ENCODE measurements around the gene HPS5.

Gene HPS5

DNA sequence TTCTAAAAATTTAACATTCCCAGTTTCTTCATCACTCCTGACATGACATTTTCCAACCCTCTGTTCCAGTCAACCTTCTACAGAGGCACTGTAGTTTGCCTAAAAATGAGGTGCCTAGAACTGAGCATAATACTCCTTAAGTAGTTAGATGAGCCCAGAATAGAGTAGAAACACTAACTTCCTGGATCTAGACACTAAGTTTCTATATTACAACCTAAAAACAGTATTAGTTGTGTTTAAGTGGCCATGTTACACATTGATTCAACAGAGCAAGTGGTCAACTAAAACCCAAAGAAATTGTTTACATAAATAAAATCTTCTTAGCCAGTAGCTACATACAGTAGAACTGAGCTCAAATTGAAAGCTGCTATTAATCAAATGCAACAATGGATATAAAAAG, 1.3 kb downstream of the HPS5 start:
- no peak for DNase-seq

GRCh38 chr11:18319914-18320313, 2.0 kb downstream of the HPS5 start:
- DNase-seq = no peak

- DNase-seq = no peak
Observed at GRCh38 chr11:18317551-18317950, 4.4 kb downstream of the HPS5 start.

- DNase-seq = no peak
Observed at GRCh38 chr11:18315893-18316292, 6.0 kb downstream of the HPS5 start.

GRCh38 chr11:18314784-18315523, 7.0 kb downstream of the HPS5 start:
- no peak for DNase-seq

DNA sequence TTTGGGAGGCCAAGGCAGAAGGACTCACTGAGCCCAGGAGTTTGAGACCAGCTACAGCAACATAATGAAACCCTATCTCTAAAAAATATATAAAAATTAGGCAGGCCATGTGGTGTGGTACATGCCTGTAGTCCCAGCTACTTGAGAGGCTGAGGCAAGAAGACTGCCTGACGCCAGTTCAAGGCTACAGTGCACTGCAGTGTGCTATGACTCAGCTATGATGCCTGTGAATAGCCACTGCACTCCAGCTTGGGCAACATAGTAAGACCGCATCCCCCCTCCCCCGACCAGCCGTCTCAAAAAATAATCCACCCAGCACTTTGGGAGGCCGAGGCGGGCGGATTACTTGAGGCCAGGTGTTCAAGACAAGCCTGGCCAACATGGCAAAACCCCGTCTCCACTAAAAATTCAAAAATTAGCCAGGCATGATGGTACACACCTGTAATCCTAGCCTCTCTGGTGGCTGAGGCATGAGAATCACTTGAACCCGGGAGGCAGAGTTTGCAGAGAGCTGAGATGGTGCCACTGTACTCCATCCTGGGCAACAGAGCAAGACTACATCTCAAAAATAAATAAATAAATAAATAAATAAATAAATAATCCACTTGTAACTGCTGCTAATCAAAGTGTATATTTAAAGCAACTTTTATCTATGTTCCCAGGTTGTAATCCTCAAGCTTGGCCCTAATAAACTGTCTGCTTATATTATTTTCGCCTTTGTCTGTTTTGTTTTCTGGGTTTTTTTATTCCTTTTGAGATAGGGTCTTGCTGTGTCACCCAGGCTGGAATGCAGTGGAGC, 7.8 kb downstream of the HPS5 start:
- DNase-seq = no peak

DNA sequence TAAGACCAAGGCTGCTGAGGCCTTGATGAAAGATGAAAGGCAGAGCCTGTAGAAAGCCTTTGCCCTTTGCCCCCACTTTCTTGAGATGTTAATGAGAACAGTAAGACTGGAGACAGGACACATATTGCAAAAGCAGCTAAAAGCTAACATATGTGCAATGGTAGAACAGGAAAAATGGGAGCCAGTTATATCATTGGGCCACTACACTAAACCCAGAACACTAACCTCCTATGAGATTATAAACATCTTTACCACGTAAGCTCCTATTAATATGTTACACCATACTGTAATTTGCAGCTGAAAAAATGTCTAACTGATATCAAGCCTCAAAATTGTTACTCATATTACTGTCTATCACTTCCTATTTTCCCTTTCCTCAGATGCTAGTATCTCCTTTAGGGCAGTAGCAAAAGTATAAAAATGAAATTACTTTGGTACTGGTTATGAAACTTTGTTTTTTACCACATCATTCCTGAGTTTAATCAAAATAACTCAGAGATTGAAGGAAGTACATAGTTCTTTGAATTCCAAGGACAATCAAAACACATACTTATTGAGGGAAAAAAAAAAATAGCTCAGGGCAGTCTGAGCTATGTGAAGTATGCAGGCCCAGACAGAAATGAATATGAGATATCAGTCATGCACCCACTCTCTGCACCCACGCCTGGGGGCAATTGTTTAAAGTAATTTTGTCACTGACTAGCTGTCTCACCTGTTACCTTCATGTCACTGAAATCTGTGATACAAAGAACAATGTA, 9.1 kb downstream of the HPS5 start:
- DNase-seq = peak; percentile 49

DNA sequence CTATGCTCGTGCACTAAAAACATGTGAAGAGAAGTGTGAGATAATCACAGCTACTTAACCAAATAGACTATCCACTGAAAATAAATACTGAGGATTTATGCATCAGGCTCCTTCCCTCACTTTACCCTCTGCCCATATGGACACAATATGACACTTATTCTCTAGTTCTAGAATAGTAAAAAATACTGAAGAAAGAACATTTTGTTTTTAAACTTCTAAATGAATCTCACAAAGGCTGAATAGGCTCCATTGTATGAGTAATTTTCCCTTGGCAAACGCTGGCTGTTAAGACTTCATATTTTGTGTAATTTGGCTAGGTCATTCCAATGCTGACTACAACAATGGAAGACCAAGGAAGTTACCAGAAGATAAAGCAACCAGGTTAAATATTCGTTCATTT, 9.9 kb downstream of the HPS5 start:
- DNase-seq = no peak

GRCh38 chr11:18310800-18311340, 11.1 kb downstream of the HPS5 start:
- no peak for DNase-seq

- no peak for DNase-seq
Observed at GRCh38 chr11:18309691-18310090, 12.2 kb downstream of the HPS5 start.

GRCh38 chr11:18308242-18308641, 13.7 kb downstream of the HPS5 start:
- no peak for DNase-seq

GRCh38 chr11:18307461-18308139, 14.3 kb downstream of the HPS5 start:
- no peak for DNase-seq

GRCh38 chr11:18304745-18305144, 17.2 kb downstream of the HPS5 start:
- no peak for DNase-seq

- no peak for DNase-seq
Observed at GRCh38 chr11:18299721-18300120, 22.2 kb downstream of the HPS5 start.

- no peak for DNase-seq
Observed at GRCh38 chr11:18295316-18295715, 26.6 kb downstream of the HPS5 start.

- no peak for DNase-seq
Observed at GRCh38 chr11:18294862-18295261, 27.1 kb downstream of the HPS5 start.

DNA sequence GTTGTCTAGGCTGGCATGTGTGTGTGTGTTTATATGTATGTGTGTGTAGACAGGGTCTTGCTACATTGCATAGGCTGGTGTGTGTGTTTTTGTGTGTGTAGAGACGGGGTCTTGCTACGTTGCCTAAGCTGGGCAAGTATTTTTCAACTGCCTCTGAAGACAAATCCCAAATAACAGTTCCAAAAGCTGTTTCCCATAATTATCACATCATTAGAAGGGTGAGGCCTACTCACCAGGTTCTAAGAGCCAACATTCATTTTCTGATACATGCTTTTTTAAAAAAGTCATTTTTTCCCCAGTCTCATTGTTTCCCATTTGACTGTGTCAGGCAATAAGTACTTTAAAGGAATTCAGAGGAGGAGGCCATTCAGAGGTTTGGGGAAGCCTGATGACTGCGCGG, 33.0 kb downstream of the HPS5 start:
- no peak for DNase-seq

- no peak for DNase-seq
Observed at GRCh38 chr11:18285841-18286240, 36.1 kb downstream of the HPS5 start.

- DNase-seq = no peak
Observed at GRCh38 chr11:18282626-18283025, 39.3 kb downstream of the HPS5 start.

DNA sequence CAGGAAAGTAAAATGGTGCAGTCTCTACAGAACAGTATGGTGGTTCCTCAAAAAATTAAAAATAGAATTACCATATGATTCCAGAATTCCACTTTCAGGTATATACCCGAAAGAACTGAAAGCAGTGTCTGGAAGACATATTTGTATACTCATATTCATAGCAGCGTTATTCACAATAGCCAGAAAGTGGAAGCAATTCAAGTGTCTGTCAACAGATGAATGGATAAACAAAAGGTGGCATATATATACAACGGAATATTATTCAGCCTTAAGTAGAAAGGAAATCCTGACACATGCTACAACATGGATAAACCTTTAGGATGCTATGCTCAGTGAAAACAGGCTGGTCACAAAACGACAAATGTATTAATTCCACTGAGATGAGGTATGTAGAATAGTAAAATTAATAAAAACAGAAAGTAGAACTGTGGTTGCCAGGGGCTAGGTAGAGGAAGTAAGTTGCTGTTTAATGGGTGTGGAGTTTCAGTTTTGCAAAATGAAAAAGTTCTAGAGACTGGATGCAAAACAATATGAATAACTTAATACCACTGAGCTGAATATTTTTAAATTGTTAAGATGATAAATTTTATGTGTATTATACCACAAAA, 41.4 kb downstream of the HPS5 start:
- no peak for DNase-seq

GRCh38 chr11:18277565-18278271, 44.2 kb downstream of the HPS5 start:
- DNase-seq = no peak

- no peak for DNase-seq
Observed at GRCh38 chr11:18271206-18271605, 50.7 kb downstream of the HPS5 start.

Measured in kidney glomerular epithelial cell (primary cell).